Measurements from ENCODE around the gene ELP4.

DNA sequence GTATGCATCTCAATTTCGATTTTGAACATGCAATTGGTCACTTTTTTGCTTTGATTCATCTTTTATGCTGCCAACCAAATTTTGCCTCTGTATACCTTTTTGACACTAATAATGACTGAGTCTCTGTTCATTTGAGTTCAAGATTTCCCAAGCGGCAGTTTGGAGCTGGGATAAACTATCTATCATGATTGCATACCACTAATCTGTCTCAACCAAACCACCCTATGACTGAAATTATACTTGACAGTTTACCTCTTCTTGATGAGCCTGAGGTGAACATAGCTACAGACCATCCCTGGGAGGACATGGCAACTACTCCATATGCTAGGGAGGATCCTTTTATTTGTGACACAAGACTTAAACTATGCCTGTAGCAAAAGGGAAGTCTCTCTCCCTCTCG lies 155.4 kb downstream of the ELP4 start:
- TF ChIP-seq, protein P1, sequence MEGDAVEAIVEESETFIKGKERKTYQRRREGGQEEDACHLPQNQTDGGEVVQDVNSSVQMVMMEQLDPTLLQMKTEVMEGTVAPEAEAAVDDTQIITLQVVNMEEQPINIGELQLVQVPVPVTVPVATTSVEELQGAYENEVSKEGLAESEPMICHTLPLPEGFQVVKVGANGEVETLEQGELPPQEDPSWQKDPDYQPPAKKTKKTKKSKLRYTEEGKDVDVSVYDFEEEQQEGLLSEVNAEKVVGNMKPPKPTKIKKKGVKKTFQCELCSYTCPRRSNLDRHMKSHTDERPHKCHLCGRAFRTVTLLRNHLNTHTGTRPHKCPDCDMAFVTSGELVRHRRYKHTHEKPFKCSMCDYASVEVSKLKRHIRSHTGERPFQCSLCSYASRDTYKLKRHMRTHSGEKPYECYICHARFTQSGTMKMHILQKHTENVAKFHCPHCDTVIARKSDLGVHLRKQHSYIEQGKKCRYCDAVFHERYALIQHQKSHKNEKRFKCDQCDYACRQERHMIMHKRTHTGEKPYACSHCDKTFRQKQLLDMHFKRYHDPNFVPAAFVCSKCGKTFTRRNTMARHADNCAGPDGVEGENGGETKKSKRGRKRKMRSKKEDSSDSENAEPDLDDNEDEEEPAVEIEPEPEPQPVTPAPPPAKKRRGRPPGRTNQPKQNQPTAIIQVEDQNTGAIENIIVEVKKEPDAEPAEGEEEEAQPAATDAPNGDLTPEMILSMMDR (IDR thresholded peaks at IDR 0.05; ENCODE audit: borderline replicate concordance, extremely low read depth, low read length, poor library complexity, severe bottlenecking): no peak
- no peak for TF ChIP-seq EZH2 (IDR thresholded peaks at IDR 0.05; ENCODE audit: borderline replicate concordance, low read depth, low read length, severe bottlenecking)
